SU-DHL-6 (cell line): ENCODE data around the gene ACTRT3.

Source experiments
- CTCF ChIP-seq: fragments of 200-600 bp; sonication (generic); IDR thresholded peaks from one replicate; pipeline ENCODE4 v1.5.1; 2017; ENCODE audit warnings: antibody characterized with exemption, mild to moderate bottlenecking, low read length, moderate library complexity; ENCODE audit not compliant: insufficient read depth, poor library complexity, severe bottlenecking
- EZH2phosphoT487 ChIP-seq: fragments of 200-600 bp; sonication (generic), shearing (Covaris generic); conservative IDR thresholded peaks from 2 replicates; pipeline ENCODE4 v1.6.1; 2018; ENCODE audit warnings: mild to moderate bottlenecking, antibody characterized with exemption, low read length, moderate library complexity, mixed read lengths

DNA sequence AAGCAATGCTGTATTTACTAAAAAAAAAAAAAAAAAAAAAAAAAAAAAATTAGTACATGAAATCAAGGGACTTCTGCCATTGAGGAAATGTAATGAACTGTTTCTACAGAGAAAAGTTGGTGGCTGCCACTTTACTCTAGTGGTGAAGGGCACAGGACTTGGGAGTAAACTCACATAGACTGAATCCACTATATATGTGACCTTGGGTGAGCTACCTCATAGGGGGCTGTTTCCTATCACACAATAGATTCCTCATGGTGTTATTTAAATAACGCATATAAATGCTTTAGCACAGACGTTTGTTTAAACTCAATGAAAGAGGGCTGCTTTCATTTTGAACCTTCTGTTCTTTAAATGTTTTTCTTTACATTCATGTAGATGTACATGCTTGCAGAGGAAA, 30.3 kb downstream of the ACTRT3 start:
- TF ChIP-seq CTCF (no peak), EZH2phosphoT487 (no peak)
